T-helper 1 cell treated with Interleukin-12 subunit alpha and Interleukin-12 subunit beta and Interleukin-4 antibody, amounts not matched to agents 30 μg/mL and 1 μg/mL, for 36 hours (primary cell): ENCODE data around the gene SYN1.

ENCODE experiments used
- H3K27ac Mint-ChIP-seq: one replicate; pipeline ENCODE4 v1.8.0; 2021; ENCODE audit warnings: mild to moderate bottlenecking, mixed read lengths
- H3K27me3 Mint-ChIP-seq: one replicate; pipeline ENCODE4 v1.8.0; 2021; ENCODE audit warnings: low read depth, mixed read lengths
- H3K36me3 Mint-ChIP-seq: one replicate; pipeline ENCODE4 v1.8.0; 2021; ENCODE audit warnings: low read depth, mixed read lengths
- H3K4me1 Mint-ChIP-seq: one replicate; pipeline ENCODE4 v1.8.0; 2021; ENCODE audit warnings: low read depth, mixed read lengths
- H3K4me3 Mint-ChIP-seq: one replicate; pipeline ENCODE4 v1.8.0; 2021; ENCODE audit warnings: mild to moderate bottlenecking, moderate library complexity, mixed read lengths
- H3K9me3 Mint-ChIP-seq: one replicate; pipeline ENCODE4 v1.8.0; 2021; ENCODE audit warnings: mixed read lengths

SYN1 gene

DNA sequence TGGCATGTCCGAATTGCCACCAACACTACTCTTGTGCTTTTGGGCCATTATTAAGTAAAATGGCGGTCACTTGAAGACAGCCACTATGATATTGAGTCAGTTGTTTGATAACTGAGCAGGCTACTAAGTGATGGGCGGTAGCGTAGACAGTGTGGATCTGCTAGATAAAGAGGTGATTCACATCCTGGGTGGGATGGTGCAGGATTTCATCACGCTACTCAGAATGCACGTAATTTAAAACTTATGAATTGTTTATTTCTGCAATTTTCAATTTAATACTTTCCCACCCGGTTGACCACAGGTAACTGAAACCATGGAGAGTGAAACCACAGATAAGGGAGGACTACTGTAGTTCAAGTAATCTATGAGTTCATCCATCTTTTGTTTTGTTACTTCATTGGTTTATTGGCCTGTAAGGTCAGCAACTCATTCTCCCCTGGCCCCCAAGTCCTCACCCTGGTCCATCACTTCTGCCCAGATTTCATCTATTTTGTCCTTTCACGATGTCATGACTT is 55.8 kb downstream of the SYN1 start:
- Mint-ChIP-seq H3K4me1 (peaks cover 29% of the 10 kb centered on the region), H3K27me3 (no peaks in the 10 kb centered on the region), H3K4me3 (no peak overlapping the region), H3K9me3 (no peaks in the 10 kb centered on the region), H3K36me3 (peaks cover 22% of the 10 kb centered on the region), H3K27ac (no peak overlapping the region)

DNA sequence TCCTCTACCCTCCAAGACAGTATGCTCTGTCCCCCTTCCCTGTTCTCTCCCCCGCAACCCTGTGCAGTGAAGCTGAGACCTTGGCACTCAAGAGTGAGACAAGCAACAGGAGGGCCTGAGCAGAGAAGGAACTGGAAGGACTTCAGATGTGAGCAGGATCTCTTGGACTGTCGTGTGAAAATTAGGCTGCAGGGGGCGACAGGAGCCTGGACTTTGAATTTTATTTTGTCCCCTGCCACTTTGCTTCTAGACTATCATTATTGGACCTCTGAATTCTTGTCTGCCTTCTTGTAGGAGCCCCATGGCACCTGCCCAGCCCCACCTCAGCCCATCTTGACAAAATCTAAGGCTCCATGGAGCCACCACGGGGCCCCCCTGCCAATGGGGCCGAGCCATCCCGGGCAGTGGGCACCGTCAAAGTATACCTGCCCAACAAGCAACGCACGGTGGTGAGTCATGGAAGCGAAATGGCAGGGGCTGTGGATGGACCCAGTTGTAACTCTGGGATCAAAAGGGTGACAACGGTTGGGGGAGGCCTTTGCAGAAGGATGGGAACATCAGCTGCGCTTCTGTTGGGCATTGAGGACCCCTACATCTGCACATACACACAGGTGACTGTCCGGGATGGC is 56.9 kb downstream of the SYN1 start:
- Mint-ChIP-seq H3K9me3 (no peaks in the 10 kb centered on the region), H3K4me3 (peak overlapping the region; percentile 78), H3K27me3 (no peaks in the 10 kb centered on the region), H3K27ac (peak overlapping the region; percentile 62), H3K4me1 (peaks cover 29% of the 10 kb centered on the region), H3K36me3 (peaks cover 21% of the 10 kb centered on the region)

DNA sequence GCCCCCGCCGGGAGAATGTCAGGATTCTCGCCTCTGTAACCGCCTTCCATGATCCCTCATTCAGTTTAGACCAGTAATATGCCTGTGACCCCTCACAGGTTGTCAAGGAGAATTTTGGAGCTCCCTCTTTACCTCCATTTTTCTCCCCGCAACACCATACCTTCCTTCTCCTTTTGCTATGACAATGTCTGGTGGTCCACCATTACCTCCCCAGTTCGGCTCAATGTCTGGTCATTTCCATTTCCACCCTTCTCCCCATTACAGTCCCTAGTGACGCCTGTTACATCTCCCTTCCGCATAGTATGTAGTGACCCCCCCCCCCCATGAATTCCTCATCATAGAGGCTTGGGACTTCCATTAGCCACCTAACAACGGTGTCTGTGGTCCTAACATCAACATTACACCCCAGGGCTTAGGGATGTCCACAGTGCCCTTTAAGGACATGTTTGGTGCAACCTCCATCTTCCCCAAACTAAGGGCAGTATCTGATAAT is 58.0 kb downstream of the SYN1 start:
- H3K36me3 Mint-ChIP-seq, result peaks cover 21% of the 10 kb centered on the region

DNA sequence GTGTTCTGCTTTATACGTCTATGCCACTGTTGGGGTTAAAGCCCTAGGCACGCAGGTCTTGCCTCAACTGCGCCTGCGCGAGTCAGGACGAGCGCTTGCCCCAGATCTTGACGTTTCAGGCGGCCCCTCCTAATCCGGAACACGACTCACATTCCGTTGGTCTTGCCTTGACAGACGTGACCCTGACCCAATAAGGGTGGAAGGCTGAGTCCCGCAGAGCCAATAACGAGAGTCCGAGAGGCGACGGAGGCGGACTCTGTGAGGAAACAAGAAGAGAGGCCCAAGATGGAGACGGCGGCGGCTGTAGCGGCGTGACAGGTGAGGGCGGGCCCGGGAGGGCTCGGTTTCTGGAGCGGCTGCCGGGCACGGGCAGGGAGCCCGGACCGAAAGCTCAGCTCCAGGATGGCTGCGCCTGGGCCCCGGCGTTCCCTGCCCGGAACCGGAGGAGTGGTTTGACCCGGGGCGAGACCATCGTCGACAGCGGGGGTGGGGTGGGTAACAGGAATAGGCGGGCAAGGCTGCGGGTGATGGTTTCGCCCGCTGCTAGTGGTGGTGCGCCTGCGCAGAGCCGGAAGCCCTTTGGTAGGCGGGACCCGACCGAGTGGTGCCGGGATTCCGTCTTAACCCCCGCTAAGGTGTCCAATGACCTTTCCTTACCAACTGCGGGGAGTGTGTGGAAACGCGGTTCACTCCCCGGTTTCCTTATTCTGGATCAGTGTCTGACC is 58.6 kb downstream of the SYN1 start, which contains the start of gene ARAF:
TSS of gene ARAF (plus strand) at position 272 of the 725 bp plus-strand sequence. CDS start 1,763 bp downstream, outside the sequence.
- Mint-ChIP-seq H3K4me1 (peaks cover 34% of the 10 kb centered on the region), H3K36me3 (peaks cover 19% of the 10 kb centered on the region), H3K27me3 (no peaks in the 10 kb centered on the region)

More for the DNA sequence above, 58.0 kb downstream of the SYN1 start:
- Mint-ChIP-seq H3K4me3 (peak overlapping the region; percentile 91), H3K9me3 (no peaks in the 10 kb centered on the region), H3K4me1 (peaks cover 30% of the 10 kb centered on the region), H3K27me3 (no peaks in the 10 kb centered on the region), H3K27ac (peak overlapping the region; percentile 98)

DNA sequence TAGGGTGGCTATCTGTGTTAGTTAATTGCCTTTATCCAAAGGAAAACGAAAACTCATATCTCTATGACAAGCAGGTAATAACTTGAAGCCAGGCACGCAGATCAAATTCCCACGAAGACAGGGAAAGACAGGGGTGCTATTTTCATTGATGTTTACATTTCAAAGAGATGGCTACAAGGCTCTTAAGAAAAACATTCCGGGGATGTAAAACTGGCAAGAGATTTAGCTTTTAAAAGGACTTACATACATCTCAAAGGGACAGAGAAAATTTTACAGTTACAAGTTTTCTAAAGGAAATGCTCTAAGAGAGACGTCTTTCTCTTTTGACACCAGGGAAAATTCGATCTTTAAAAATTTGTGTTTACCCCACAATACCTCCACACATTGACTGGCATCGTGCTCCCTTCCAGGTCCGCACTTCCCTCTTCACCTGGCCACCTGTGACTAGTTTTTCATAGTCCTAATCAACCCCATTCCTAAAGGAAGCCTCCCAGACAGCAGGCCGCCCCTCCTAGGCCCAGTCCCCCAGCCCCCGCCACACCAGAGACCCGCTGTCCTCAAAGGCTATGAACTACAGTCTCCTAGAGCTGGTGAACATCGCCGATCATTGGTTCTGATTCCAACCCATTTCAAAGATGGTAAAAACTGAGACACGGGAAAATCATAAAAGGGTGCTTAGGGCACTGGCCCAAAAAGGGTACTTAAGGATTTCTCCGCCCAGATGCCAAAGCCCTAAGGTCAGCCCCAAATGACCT is 59.3 kb downstream of the SYN1 start:
- Mint-ChIP-seq H3K27me3 (no peaks in the 10 kb centered on the region), H3K27ac (peak overlapping the region; percentile 98), H3K36me3 (peaks cover 19% of the 10 kb centered on the region), H3K9me3 (no peaks in the 10 kb centered on the region), H3K4me3 (peak overlapping the region; percentile 91), H3K4me1 (peaks cover 35% of the 10 kb centered on the region)

More for the DNA sequence above, 58.6 kb downstream of the SYN1 start, which contains the start of gene ARAF:
- H3K27ac Mint-ChIP-seq, result peak within 1 kb of the TSS; percentile 98
- H3K4me3 Mint-ChIP-seq, result peak within 1 kb of the TSS; percentile 91
- H3K9me3 Mint-ChIP-seq, result no peaks in the 10 kb centered on the region

DNA sequence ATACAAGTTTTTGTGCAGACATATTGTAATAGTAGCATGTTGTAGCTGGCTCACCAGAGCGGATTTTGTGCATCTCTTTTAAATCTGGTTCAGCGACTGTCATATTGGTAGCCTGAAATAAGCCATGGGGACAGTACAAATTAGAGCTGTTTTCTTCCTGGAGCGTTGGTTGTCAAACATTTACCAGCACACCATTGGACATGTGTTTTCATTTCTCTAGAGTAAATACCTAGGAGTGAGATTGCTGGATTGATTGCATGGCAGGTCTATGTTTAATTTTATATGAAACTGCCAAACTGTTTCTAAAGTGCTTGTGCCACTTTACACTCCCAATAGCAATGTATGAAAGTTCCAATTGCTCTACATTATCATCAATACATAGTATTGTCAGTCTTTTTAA is 61.2 kb downstream of the SYN1 start:
- Mint-ChIP-seq H3K9me3 (no peaks in the 10 kb centered on the region), H3K27ac (no peak overlapping the region), H3K4me1 (peaks cover 27% of the 10 kb centered on the region), H3K4me3 (no peak overlapping the region), H3K36me3 (peaks cover 9% of the 10 kb centered on the region), H3K27me3 (no peaks in the 10 kb centered on the region)

DNA sequence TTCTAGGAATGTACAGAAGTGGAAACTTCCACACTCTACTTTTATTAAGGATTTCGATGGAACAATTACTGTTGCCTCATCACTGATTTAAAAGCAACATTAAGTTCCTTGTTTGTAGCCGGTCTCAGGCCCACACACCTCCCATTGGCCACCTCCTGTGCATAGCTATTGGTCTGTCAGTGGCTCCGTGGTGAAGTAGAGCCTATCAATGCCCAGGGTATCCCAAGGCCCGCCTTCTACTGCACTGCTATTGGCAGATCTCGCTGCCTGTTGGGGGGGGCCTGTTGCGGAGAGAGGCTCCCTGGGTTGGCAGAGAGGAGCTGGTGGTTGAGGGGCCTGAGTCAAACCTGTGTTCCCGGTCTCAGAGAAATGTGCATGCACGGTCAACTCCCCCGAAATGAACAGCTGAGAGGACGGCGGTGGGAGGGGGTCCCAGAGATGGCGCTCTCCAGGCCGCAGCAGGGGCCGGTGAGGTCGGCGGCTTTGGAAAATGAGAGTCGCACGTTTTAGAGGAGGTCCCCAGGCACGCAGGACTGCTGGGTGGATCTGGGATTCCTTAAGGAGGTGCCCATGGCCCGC is 63.5 kb downstream of the SYN1 start:
- H3K36me3 Mint-ChIP-seq, result peaks cover 1% of the 10 kb centered on the region
- H3K4me1 Mint-ChIP-seq, result peaks cover 16% of the 10 kb centered on the region
- H3K9me3 Mint-ChIP-seq, result no peaks in the 10 kb centered on the region
- peak overlapping the region; percentile 90 for H3K27ac Mint-ChIP-seq
- H3K4me3 Mint-ChIP-seq, result peak overlapping the region; percentile 94
- no peaks in the 10 kb centered on the region for H3K27me3 Mint-ChIP-seq

DNA sequence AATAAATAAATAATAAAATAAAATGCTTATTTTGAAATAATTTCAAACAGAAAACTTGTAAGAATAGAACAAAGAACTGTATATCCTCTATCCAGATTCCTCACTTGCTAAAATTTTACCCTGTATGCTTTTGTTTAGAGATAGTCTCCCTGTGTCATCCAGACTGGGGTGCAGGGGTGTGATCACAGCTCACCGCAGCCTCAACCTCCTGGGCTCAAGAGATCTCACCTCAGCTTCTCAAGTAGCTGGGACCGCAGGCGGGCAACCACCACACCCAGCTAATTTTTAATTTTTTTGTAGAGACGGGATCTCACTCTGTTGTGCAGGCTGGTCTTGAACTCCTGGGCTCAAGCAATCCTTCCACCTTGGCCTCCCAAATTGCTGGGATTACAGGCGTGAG is 76.2 kb downstream of the SYN1 start:
- Mint-ChIP-seq H3K4me3 (no peak overlapping the region), H3K4me1 (no peaks in the 10 kb centered on the region), H3K9me3 (no peaks in the 10 kb centered on the region), H3K27ac (no peak overlapping the region), H3K36me3 (no peaks in the 10 kb centered on the region), H3K27me3 (no peaks in the 10 kb centered on the region)

DNA sequence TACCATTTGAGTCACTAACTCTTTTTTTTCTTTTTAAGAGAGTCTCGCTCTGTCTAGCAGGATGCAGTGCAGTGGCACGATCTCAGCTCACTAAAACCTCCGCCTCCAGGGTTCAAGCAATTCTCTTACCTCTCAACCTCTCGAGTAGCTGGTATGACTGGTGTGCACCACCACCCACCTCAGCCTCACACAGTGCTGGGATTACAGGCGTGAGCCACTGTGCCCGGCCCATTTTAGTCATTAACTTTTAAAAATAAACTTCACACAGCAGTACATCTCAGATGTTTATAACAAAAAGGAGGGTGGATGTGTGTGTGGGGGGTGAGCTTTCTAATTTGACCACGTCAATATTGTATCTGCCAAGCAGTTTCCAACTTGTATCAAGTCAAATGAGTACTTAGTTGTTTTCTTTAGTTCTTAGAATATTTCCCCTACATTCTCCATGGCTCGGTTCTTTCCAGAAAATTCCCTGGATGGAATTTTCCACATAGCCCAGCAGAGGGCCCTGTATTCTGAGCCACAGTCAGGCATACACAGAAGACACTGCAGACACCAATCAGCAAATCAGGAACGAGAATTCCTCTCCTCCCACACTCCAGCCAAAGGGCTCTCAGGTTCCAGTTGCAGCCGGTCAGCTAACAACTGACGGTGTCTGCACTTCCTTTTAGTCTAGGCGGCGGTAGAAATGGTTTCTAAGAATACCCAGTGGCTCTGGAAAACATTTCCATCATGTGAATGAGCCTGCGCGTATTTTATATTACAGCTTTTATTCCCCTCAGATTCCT is 78.7 kb downstream of the SYN1 start:
- no peak overlapping the region for H3K4me3 Mint-ChIP-seq
- no peaks in the 10 kb centered on the region for H3K4me1 Mint-ChIP-seq
- no peaks in the 10 kb centered on the region for H3K9me3 Mint-ChIP-seq
- no peaks in the 10 kb centered on the region for H3K27me3 Mint-ChIP-seq
- H3K27ac Mint-ChIP-seq, result no peak overlapping the region
- H3K36me3 Mint-ChIP-seq, result no peaks in the 10 kb centered on the region

DNA sequence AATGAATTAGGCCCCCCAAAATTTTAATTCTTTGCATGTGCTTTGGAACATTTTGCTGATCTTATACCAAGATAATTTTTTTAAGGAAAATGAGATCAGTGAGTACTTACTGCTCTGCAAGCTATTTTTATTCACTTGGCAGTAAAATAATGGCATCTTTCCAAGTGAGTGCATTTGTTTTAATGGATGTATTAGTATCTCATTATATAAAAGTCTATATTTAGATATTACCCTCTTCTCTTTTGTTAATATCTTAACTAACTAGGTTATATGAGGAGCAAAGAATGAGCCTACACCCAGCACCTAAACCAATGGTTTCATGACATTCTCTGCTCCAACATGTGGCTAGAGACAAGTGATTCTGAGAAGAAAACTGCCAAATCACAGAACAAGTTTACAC is 79.8 kb downstream of the SYN1 start:
- Mint-ChIP-seq H3K9me3 (no peaks in the 10 kb centered on the region), H3K36me3 (no peaks in the 10 kb centered on the region), H3K4me1 (no peaks in the 10 kb centered on the region), H3K27ac (no peak overlapping the region), H3K27me3 (no peaks in the 10 kb centered on the region), H3K4me3 (no peak overlapping the region)

DNA sequence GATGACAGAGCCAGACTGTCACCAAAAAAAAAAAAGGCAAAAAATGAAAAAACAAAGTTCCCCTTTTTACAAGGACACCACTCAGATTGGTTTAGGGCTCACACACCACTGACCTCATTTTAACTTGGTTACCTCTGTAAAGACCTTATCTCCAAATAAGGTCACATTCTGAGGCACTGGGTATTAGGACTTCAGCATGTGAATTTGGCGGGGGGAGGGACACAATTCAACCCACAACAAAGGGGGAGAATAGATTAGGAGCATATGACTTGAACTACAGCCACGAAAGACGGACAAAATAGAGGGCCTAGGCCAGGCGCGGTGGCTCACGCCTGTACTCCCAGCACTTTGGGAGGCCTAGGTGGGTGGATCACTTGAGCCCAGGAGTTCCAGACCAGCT is 89.6 kb downstream of the SYN1 start:
- H3K36me3 Mint-ChIP-seq, result no peaks in the 10 kb centered on the region

DNA sequence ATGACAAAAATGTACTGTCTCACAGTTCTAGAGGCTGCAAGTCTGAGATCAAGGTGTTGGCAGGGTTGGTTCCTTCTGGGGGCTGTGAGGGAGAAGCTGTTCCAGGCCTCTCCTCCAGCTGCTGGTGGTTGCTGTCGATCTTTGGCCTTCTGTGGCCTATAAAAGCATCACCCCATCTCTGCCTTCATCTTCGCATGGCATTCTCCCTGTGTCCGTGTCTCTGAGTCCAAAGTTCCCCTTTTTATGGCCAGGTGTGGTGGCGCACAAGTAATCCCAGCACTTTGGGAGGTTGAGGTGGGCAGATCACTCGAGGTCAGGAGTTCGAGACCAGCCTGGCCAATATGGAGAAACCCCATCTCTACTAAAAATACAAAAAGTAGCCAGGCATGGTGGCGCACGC is 90.1 kb downstream of the SYN1 start:
- no peak overlapping the region for H3K27ac Mint-ChIP-seq
- no peaks in the 10 kb centered on the region for H3K9me3 Mint-ChIP-seq
- no peaks in the 10 kb centered on the region for H3K36me3 Mint-ChIP-seq
- H3K4me3 Mint-ChIP-seq, result no peak overlapping the region
- no peaks in the 10 kb centered on the region for H3K4me1 Mint-ChIP-seq
- no peaks in the 10 kb centered on the region for H3K27me3 Mint-ChIP-seq

More for the DNA sequence above, 89.6 kb downstream of the SYN1 start:
- Mint-ChIP-seq H3K27me3 (no peaks in the 10 kb centered on the region), H3K27ac (no peak overlapping the region), H3K9me3 (no peaks in the 10 kb centered on the region), H3K4me1 (no peaks in the 10 kb centered on the region), H3K4me3 (no peak overlapping the region)

DNA sequence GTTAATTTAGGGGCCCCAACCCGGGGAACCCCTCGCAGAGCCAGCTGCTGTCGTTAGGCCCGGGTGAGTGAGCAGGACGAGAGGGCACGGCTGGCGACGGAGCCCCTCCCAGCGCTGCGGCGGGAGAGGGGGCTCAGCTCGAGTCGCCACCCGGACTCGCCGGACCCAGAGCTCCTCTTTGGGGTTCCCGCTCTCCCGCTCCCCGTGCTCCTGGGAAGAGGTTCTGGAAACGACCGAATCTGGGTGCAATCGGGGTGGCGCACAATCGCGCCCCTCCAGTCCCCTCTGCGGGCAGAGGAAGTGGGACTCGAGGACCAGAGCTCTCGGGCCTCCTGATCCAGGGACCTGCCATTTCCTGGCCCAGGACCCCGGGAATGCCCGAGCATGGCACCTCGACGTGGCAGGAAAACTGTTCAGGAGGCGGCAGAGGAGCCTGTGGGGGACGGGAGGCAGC is 95.9 kb downstream of the SYN1 start:
- Mint-ChIP-seq H3K36me3 (no peaks in the 10 kb centered on the region), H3K9me3 (no peaks in the 10 kb centered on the region), H3K27ac (no peak overlapping the region), H3K4me1 (peaks cover 4% of the 10 kb centered on the region), H3K27me3 (no peaks in the 10 kb centered on the region), H3K4me3 (peak overlapping the region; percentile 67)
